Measurements from ENCODE around the gene ITPK1.

Gene ITPK1

DNA sequence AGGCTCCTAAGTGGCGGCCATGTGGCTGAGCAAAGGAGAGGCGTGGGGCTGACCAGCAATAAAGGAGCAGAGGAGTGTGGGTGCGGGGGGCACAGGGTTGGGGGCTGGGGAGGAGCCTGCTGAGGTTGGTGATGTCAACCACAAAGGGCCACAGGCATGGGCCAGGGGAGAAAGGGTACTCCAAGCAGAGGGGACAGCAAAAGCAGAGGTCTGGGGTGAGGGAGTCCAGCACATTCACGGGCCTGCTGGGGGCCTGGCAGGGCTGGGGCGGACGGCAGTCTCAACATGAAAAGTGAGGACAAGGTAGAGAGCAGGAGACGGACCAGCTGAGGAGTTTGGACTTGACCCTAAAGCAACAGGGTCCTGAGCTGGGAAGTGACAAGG, 111.0 kb downstream of the ITPK1 start:
- no peak for TF ChIP-seq ZNF565 (CRISPR knock-in tag; conservative IDR thresholded peaks at IDR 0.05; ENCODE audit: low read depth)
- TF ChIP-seq, protein P1, sequence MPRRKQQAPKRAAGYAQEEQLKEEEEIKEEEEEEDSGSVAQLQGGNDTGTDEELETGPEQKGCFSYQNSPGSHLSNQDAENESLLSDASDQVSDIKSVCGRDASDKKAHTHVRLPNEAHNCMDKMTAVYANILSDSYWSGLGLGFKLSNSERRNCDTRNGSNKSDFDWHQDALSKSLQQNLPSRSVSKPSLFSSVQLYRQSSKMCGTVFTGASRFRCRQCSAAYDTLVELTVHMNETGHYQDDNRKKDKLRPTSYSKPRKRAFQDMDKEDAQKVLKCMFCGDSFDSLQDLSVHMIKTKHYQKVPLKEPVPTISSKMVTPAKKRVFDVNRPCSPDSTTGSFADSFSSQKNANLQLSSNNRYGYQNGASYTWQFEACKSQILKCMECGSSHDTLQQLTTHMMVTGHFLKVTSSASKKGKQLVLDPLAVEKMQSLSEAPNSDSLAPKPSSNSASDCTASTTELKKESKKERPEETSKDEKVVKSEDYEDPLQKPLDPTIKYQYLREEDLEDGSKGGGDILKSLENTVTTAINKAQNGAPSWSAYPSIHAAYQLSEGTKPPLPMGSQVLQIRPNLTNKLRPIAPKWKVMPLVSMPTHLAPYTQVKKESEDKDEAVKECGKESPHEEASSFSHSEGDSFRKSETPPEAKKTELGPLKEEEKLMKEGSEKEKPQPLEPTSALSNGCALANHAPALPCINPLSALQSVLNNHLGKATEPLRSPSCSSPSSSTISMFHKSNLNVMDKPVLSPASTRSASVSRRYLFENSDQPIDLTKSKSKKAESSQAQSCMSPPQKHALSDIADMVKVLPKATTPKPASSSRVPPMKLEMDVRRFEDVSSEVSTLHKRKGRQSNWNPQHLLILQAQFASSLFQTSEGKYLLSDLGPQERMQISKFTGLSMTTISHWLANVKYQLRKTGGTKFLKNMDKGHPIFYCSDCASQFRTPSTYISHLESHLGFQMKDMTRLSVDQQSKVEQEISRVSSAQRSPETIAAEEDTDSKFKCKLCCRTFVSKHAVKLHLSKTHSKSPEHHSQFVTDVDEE (CRISPR knock-in tag; IDR thresholded peaks at IDR 0.05), result no peak
- no peak for TF ChIP-seq ESRRG (CRISPR knock-in tag; IDR thresholded peaks at IDR 0.05)
- no peak for TF ChIP-seq ARNTL (CRISPR knock-in tag; IDR thresholded peaks at IDR 0.05; ENCODE audit: borderline replicate concordance, low read depth)
- no peak for TF ChIP-seq ISL1 (CRISPR knock-in tag; IDR thresholded peaks at IDR 0.05)
- TF ChIP-seq PPARA (CRISPR knock-in tag; IDR thresholded peaks at IDR 0.05; ENCODE audit: borderline replicate concordance), result no peak
- TF ChIP-seq, protein P2, sequence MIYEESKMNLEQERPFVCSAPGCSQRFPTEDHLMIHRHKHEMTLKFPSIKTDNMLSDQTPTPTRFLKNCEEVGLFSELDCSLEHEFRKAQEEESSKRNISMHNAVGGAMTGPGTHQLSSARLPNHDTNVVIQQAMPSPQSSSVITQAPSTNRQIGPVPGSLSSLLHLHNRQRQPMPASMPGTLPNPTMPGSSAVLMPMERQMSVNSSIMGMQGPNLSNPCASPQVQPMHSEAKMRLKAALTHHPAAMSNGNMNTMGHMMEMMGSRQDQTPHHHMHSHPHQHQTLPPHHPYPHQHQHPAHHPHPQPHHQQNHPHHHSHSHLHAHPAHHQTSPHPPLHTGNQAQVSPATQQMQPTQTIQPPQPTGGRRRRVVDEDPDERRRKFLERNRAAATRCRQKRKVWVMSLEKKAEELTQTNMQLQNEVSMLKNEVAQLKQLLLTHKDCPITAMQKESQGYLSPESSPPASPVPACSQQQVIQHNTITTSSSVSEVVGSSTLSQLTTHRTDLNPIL (CRISPR knock-in tag; IDR thresholded peaks at IDR 0.05; ENCODE audit: low read depth), result no peak
- no peak for TF ChIP-seq TCF4 (CRISPR knock-in tag; IDR thresholded peaks at IDR 0.05; ENCODE audit: borderline replicate concordance)
- TF ChIP-seq BACH2 (CRISPR knock-in tag; IDR thresholded peaks at IDR 0.05; ENCODE audit: borderline replicate concordance), result no peak
- TF ChIP-seq TOX (CRISPR knock-in tag; IDR thresholded peaks at IDR 0.05; ENCODE audit: borderline replicate concordance), result no peak
- TF ChIP-seq SNAI2 (CRISPR knock-in tag; IDR thresholded peaks at IDR 0.05), result no peak
- no peak for TF ChIP-seq GLIS3 (CRISPR knock-in tag; IDR thresholded peaks at IDR 0.05)
- TF ChIP-seq ZC3H10 (CRISPR knock-in tag; IDR thresholded peaks at IDR 0.05), result no peak
- ATAC-seq, result no peak

DNA sequence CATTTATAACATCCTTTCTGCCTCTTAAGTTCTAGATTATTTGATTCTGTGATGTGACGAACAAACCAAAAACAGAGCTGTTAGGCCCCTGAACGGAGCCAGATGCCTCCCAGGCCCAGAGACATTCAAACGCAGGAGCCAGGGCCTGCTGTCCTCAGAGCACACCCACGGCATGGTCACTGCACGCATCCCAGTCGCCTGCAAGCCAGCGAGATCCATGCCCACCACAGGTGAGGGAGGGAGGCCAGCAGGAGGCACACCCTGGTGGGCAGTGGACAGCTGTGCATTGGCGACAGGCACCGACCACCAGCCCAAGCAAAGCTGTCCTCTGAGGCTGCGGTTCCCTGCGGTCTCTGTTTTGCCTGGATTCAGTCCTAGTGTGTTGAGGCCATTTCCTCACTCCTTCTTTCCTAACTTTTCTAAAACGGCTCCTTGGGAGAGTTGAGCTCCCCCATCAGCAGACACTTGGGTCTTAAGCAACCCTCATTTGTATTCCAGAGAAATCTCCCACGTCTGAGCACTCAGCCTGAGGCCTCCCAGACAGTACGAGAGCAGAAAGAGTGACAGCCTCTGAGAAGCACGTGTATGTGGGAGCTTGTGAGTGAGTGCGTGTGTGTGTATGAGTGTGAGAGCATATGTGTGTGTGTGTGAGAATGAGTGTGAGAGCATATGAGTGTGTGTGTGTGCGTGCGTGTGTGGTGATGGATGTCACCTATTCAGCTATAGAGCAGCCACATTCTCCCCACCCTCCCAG, 111.6 kb downstream of the ITPK1 start:
- TF ChIP-seq, protein P1 (CRISPR knock-in tag; IDR thresholded peaks at IDR 0.05), result no peak
- TF ChIP-seq PATZ1 (CRISPR knock-in tag; IDR thresholded peaks at IDR 0.05; ENCODE audit: borderline replicate concordance) (no peak), POU6F1 (CRISPR knock-in tag; IDR thresholded peaks at IDR 0.05; ENCODE audit: borderline replicate concordance, low read depth) (no peak), ZC3H10 (CRISPR knock-in tag; IDR thresholded peaks at IDR 0.05) (no peak), TCF4 (CRISPR knock-in tag; IDR thresholded peaks at IDR 0.05; ENCODE audit: borderline replicate concordance) (peak; percentile 68; the same call in 1 of the 2 replicates), ZNF70 (CRISPR knock-in tag; IDR thresholded peaks at IDR 0.05) (0 out of 2 replicates have a peak, but pooled peaks have one; percentile 49), OSR1 (CRISPR knock-in tag; IDR thresholded peaks at IDR 0.05) (no peak), TOX (CRISPR knock-in tag; IDR thresholded peaks at IDR 0.05; ENCODE audit: borderline replicate concordance) (no peak), ZNF8 (CRISPR knock-in tag; IDR thresholded peaks at IDR 0.05) (0 out of 2 replicates have a peak, but pooled peaks have one; percentile 20), ZNF565 (CRISPR knock-in tag; conservative IDR thresholded peaks at IDR 0.05; ENCODE audit: low read depth) (no peak), ISL1 (CRISPR knock-in tag; IDR thresholded peaks at IDR 0.05) (no peak), ZFP3 (CRISPR knock-in tag; IDR thresholded peaks at IDR 0.05) (no peak), ZFP30 (CRISPR knock-in tag; IDR thresholded peaks at IDR 0.05) (no peak), PPARA (CRISPR knock-in tag; IDR thresholded peaks at IDR 0.05; ENCODE audit: borderline replicate concordance) (0 out of 2 replicates have a peak, but pooled peaks have one; percentile 49), ESRRG (CRISPR knock-in tag; IDR thresholded peaks at IDR 0.05) (no peak), CSDC2 (CRISPR knock-in tag; IDR thresholded peaks at IDR 0.05) (no peak)
- TF ChIP-seq, protein P2 (CRISPR knock-in tag; IDR thresholded peaks at IDR 0.05; ENCODE audit: low read depth), result no peak
- TF ChIP-seq, protein P3, sequence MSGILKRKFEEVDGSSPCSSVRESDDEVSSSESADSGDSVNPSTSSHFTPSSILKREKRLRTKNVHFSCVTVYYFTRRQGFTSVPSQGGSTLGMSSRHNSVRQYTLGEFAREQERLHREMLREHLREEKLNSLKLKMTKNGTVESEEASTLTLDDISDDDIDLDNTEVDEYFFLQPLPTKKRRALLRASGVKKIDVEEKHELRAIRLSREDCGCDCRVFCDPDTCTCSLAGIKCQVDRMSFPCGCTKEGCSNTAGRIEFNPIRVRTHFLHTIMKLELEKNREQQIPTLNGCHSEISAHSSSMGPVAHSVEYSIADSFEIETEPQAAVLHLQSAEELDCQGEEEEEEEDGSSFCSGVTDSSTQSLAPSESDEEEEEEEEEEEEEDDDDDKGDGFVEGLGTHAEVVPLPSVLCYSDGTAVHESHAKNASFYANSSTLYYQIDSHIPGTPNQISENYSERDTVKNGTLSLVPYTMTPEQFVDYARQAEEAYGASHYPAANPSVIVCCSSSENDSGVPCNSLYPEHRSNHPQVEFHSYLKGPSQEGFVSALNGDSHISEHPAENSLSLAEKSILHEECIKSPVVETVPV (CRISPR knock-in tag; IDR thresholded peaks at IDR 0.05), result no peak
- no peak for ATAC-seq
